ENCODE results near the gene OPA3. TPM values are rescaled to one million over a fixed set of nuclear protein-coding genes. Genes with fewer than 3 reads are reported as not detected.

Gene OPA3
- total RNA-seq, 1 experiment from 2014 or later, result 11.1 TPM

- RAD21 ChIA-PET (ENCODE audit: low non-redundant PET in 1 of 2, low total read pairs in 2 of 2, uncharacterized antibody in 2 of 2, unreplicated experiment in 2 of 2), result no interaction called here
- no peaks in the 10 kb centered on the region for H3K9me2 ChIP-seq (ENCODE audit: insufficient read depth)
- ATAC-seq (peak; percentile 85), DNase-seq (ENCODE audit: low read depth, low spot score) (no peak)
- H3K4me1 ChIP-seq (ENCODE audit: control insufficient read depth in 1 of 2, insufficient read depth in 2 of 2, low read length in 2 of 2), result peaks cover 5 to 21% of the 10 kb centered on the region in 2 experiments
- H3K9ac ChIP-seq (ENCODE audit: low read length), result peak overlapping the region; percentile 9; the same call in 1 of the 2 replicates
- H2AFZ ChIP-seq (ENCODE audit: low read depth, low read length, poor library complexity, severe bottlenecking), result no peak overlapping the region
- peak overlapping the region; percentile 24 for H3K4me2 ChIP-seq (ENCODE audit: low read length)
- no peak overlapping the region for H3K4me3 ChIP-seq (replicated peaks in 1 of 2; ENCODE audit: low read depth in 1 of 2, low read length in 2 of 2)
- peaks cover 44% of the 10 kb centered on the region for H3K79me2 ChIP-seq (ENCODE audit: insufficient read depth, low read length)
- no peaks in the 10 kb centered on the region for H3K36me3 ChIP-seq (ENCODE audit: control insufficient read depth in 1 of 2, insufficient read depth in 2 of 2, low read length in 2 of 2)
- BruUV-seq (replicated peaks), result no TSS peak
- H3K27me3 ChIP-seq (ENCODE audit: insufficient read depth, low read length), result no peaks in the 10 kb centered on the region
- H3K27ac ChIP-seq (ENCODE audit: low read depth, low read length), result peak overlapping the region; percentile 23; the same call in 1 of the 2 replicates
- no peaks in the 10 kb centered on the region for H3K9me3 ChIP-seq (ENCODE audit: control insufficient read depth in 1 of 2, insufficient read depth in 1 of 2, low read depth in 1 of 2, low read length in 2 of 2)
- no peaks in the 10 kb centered on the region for H4K20me1 ChIP-seq (ENCODE audit: insufficient read depth)
- CTCF ChIA-PET, result interaction anchor here (1.1 to 1.8 kb wide), 2 partner anchors 19 to 64 kb away, joined by 5 read pairs; no protein-coding TSS in a partner anchor
- TF ChIP-seq SP1 (IDR thresholded peaks at IDR 0.05; ENCODE audit: low read depth) (0 out of 2 replicates have a peak, but pooled peaks have one; percentile 12), POLR2AphosphoS5 (IDR thresholded peaks at IDR 0.05; ENCODE audit: low read depth, low read length) (no peak)
- intact Hi-C loops (cut with micrococcal nuclease), result no loop called here
- POLR2A ChIA-PET, result no interaction called here
Observed at GRCh38 chr19:45577111-45577905, 7.3 kb downstream of the OPA3 start.

GRCh38 chr19:45576682-45577081 lies 7.9 kb downstream of the OPA3 start:
- TF ChIP-seq SRF (IDR thresholded peaks at IDR 0.05; ENCODE audit: low read depth) (no peak), ATF3 (IDR thresholded peaks at IDR 0.05) (no peak), JUND (IDR thresholded peaks at IDR 0.05) (no peak), POLR2AphosphoS5 (IDR thresholded peaks at IDR 0.05; ENCODE audit: low read depth, low read length) (no peak), SP1 (IDR thresholded peaks at IDR 0.05; ENCODE audit: low read depth) (no peak), ZFX (IDR thresholded peaks at IDR 0.05) (no peak)
- Histone ChIP-seq H3K36me3 (ENCODE audit: control insufficient read depth in 1 of 2, insufficient read depth in 2 of 2, low read length in 2 of 2) (no peaks in the 10 kb centered on the region), H3K4me2 (ENCODE audit: low read length) (peak overlapping the region; percentile 24), H3K9me3 (ENCODE audit: control insufficient read depth in 1 of 2, insufficient read depth in 1 of 2, low read depth in 1 of 2, low read length in 2 of 2) (no peaks in the 10 kb centered on the region), H3K9ac (ENCODE audit: low read length) (peak overlapping the region; percentile 9; the same call in 1 of the 2 replicates), H2AFZ (ENCODE audit: low read depth, low read length, poor library complexity, severe bottlenecking) (no peak overlapping the region), H4K20me1 (ENCODE audit: insufficient read depth) (no peaks in the 10 kb centered on the region), H3K4me1 (ENCODE audit: control insufficient read depth in 1 of 2, insufficient read depth in 2 of 2, low read length in 2 of 2) (peaks cover 5 to 21% of the 10 kb centered on the region in 2 experiments), H3K27ac (ENCODE audit: low read depth, low read length) (peak overlapping the region; percentile 23; the same call in 1 of the 2 replicates), H3K27me3 (ENCODE audit: insufficient read depth, low read length) (no peaks in the 10 kb centered on the region), H3K9me2 (ENCODE audit: insufficient read depth) (no peaks in the 10 kb centered on the region), H3K79me2 (ENCODE audit: insufficient read depth, low read length) (peaks cover 41% of the 10 kb centered on the region), H3K4me3 (replicated peaks in 1 of 2; ENCODE audit: low read depth in 1 of 2, low read length in 2 of 2) (no peak overlapping the region)
- ChIA-PET CTCF (interaction anchor here (1.1 to 1.8 kb wide), 2 partner anchors 18 to 65 kb away, joined by 5 read pairs; no protein-coding TSS in a partner anchor), POLR2A (no interaction called here), RAD21 (ENCODE audit: low non-redundant PET in 1 of 2, low total read pairs in 2 of 2, uncharacterized antibody in 2 of 2, unreplicated experiment in 2 of 2) (no interaction called here)
- ATAC-seq, result no peak; the same call in 1 of the 2 replicates
- DNase-seq (ENCODE audit: low read depth, low spot score), result no peak
- BruUV-seq (replicated peaks), result no TSS peak
- intact Hi-C loops (cut with micrococcal nuclease), result no loop called here
